Karpas-422 (cell line): ENCODE results near the gene FRRS1. TPM values are rescaled to one million over a fixed set of nuclear protein-coding genes. Genes with fewer than 3 reads are reported as not detected.
A peak's percentile ranks its signal among the peaks of the same experiment; 100 is the strongest.

ENCODE experiments used
- DNase-seq: peaks from one replicate; pipeline ENCODE4 v3.0.0-alpha.2; 2015
- H2AFZ ChIP-seq: fragments of 200-600 bp; sonication (generic); 2 replicates; pipeline ENCODE4 v1.6.1; 2014; ENCODE audit warnings: antibody characterized with exemption, low read length, mixed read lengths
- H3K27ac ChIP-seq: fragments of 200-600 bp; sonication (generic); 2 replicates; pipeline ENCODE4 v1.5.1; 2014; ENCODE audit warnings: mild to moderate bottlenecking, low read length, moderate library complexity
- H3K27me3 ChIP-seq: fragments of 200-600 bp; sonication (generic); 2 replicates; pipeline ENCODE4 v1.6.1; 2014; ENCODE audit warnings: low read length, mixed read lengths
- H3K36me3 ChIP-seq: fragments of 200-600 bp; sonication (generic); 2 replicates; pipeline ENCODE4 v1.6.1; 2014; ENCODE audit warnings: low read length, mixed read lengths; ENCODE audit not compliant: insufficient read depth
- H3K4me1 ChIP-seq: fragments of 200-600 bp; sonication (generic); 2 replicates; pipeline ENCODE4 v1.6.1; 2014; ENCODE audit warnings: mild to moderate bottlenecking, low read length, mixed read lengths
- H3K4me2 ChIP-seq: fragments of 200-600 bp; sonication (generic); 2 replicates; pipeline ENCODE4 v1.6.1; 2014; ENCODE audit warnings: low read length, low read depth, mild to moderate bottlenecking; ENCODE audit not compliant: poor library complexity, severe bottlenecking
- H3K4me3 ChIP-seq: fragments of 200-600 bp; sonication (generic); 2 replicates; pipeline ENCODE4 v1.5.1; 2014; ENCODE audit warnings: mild to moderate bottlenecking, antibody characterized with exemption, low read length, mixed read lengths
- H3K79me2 ChIP-seq: fragments of 200-600 bp; sonication (generic); 2 replicates; pipeline ENCODE4 v1.6.1; 2014; ENCODE audit warnings: mild to moderate bottlenecking, low read length, mixed read lengths
- H3K9ac ChIP-seq: fragments of 200-600 bp; sonication (generic); 2 replicates; pipeline ENCODE4 v1.6.0; 2014; ENCODE audit warnings: low read length
- H3K9me2 ChIP-seq: fragments of 200-600 bp; sonication (generic), shearing (Covaris generic); replicated peaks from 2 replicates; pipeline ENCODE4 v1.6.0; 2014; ENCODE audit warnings: mild to moderate bottlenecking, low read length, moderate library complexity; ENCODE audit not compliant: insufficient read depth
- H3K9me3 ChIP-seq: fragments of 300-700, 200-600 bp; sonication (generic); 2 replicates; pipeline ENCODE4 v1.6.1; 2014; ENCODE audit warnings: low read length, mixed read lengths
- H4K20me1 ChIP-seq: fragments of 200-600 bp; sonication (generic); 2 replicates; pipeline ENCODE4 v1.6.1; 2014; ENCODE audit warnings: mild to moderate bottlenecking, antibody characterized with exemption, low read length, low read depth; ENCODE audit not compliant: insufficient read depth
- total RNA-seq: library from RNA; depleted of rRNA; stranded (reverse); fragments of >200 nt; shearing (Covaris generic); gene quantifications from 2 replicates; pipeline ENCODE4 v1.2.3, GENCODE V29; 2014; ENCODE audit warnings: low replicate concordance

FRRS1 gene
- total RNA-seq, 1 experiment from 2014 or later, result 47.1 TPM

DNA sequence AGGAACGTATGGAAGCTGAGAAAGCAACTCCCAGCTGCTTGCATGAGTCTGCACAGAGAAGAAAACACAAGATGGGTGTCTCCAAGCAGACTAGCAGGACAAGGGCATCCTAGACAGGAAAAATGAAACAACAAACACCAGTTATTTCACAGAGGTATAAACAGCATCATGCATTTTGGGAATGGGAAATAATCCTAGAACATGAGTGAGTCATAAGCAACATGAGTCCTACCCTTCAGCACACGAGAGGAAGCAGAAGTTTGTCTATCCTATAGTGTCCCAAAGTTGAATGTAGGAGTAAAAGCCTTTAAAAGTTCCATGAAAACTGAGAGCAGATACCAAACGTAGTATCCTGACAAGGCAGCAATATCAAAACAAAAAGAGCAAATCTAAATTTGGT is 11.3 kb upstream of the FRRS1 start:
- Histone ChIP-seq H3K27ac (no peak overlapping the region), H3K4me3 (no peak overlapping the region), H3K36me3 (no peaks in the 10 kb centered on the region), H3K9me3 (no peaks in the 10 kb centered on the region), H4K20me1 (no peaks in the 10 kb centered on the region), H3K4me1 (peaks cover 33% of the 10 kb centered on the region), H3K79me2 (no peaks in the 10 kb centered on the region), H3K9me2 (no peaks in the 10 kb centered on the region), H3K27me3 (no peaks in the 10 kb centered on the region), H3K4me2 (no peak overlapping the region), H2AFZ (no peak overlapping the region), H3K9ac (no peak overlapping the region)
- DNase-seq, result no peak

DNA sequence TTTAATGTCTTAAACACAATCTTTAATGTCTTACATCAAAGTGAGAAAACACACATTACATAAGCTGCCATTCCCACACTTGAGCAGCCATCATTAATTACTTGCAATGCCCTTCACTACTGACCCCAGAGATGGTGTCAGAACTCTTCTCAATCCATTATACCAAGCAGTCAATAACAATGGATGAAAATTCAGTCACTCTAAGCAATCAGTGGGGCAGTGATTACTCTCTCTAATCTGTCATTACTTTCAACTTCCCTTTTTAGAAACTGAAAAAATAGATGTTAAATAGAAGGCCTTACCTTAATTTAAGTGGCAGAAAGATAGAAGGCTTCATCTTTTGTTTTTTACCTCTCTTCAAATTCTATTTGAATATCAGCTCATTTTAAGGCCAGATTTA is 9.7 kb upstream of the FRRS1 start:
- no peak overlapping the region for H3K27ac ChIP-seq
- H3K4me2 ChIP-seq, result peak overlapping the region; percentile 14
- DNase-seq, result peak; percentile 63
- H3K27me3 ChIP-seq, result no peaks in the 10 kb centered on the region
- no peaks in the 10 kb centered on the region for H3K9me3 ChIP-seq
- no peaks in the 10 kb centered on the region for H3K79me2 ChIP-seq
- no peaks in the 10 kb centered on the region for H3K9me2 ChIP-seq
- peaks cover 37% of the 10 kb centered on the region for H3K4me1 ChIP-seq
- H3K9ac ChIP-seq, result no peak overlapping the region
- no peak overlapping the region for H2AFZ ChIP-seq
- no peaks in the 10 kb centered on the region for H4K20me1 ChIP-seq
- no peak overlapping the region for H3K4me3 ChIP-seq
- no peaks in the 10 kb centered on the region for H3K36me3 ChIP-seq

DNA sequence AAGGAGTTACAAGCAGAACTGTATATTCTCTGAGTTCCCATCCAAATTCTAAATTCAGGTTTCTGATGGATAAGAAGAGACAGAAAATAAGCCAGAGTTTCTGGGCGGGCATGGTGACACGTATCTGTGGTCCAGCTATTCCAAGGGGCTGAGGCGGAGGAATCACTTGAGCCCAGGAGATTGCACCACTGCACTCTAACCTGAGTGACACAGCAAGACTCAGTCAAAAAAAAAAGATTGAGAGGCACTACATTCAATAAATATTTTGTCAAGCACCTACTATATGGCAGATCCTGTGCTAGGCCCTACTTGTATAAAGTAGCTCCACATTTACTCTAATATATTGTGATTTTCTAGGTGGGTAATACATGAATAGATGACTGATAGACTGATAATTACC is 6.4 kb upstream of the FRRS1 start:
- Histone ChIP-seq H3K79me2 (no peaks in the 10 kb centered on the region), H2AFZ (no peak overlapping the region), H3K4me3 (no peak overlapping the region), H4K20me1 (no peaks in the 10 kb centered on the region), H3K9me2 (no peaks in the 10 kb centered on the region), H3K9me3 (no peaks in the 10 kb centered on the region), H3K4me1 (peaks cover 41% of the 10 kb centered on the region), H3K27me3 (no peaks in the 10 kb centered on the region), H3K9ac (no peak overlapping the region), H3K36me3 (no peaks in the 10 kb centered on the region), H3K4me2 (no peak overlapping the region), H3K27ac (no peak overlapping the region)
- no peak for DNase-seq

DNA sequence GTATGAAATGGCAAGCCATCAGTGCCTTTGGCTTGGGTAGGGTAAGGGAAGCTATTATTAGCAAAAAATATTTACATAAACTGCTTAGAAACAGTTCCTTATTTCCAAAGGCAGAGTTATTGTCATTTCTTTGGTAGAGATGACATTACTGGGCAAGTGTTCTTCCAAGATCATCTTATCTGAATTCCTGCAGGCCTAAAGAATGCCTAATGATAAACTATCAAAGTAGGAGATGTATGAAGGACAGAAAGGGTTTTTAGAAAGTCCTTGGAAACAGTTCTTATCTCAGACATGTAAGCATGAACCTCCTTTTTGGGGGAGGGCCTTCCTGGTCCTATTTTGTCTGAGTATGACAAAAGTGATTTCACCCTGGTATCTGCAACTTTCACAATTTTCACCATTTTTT is 5.1 kb upstream of the FRRS1 start:
- Histone ChIP-seq H3K9me3 (no peaks in the 10 kb centered on the region), H4K20me1 (no peaks in the 10 kb centered on the region), H3K9me2 (no peaks in the 10 kb centered on the region), H3K4me2 (peak overlapping the region; percentile 56), H2AFZ (0 out of 2 replicates have a peak overlapping the region, but pooled peaks have one; percentile 63), H3K4me3 (0 out of 2 replicates have a peak overlapping the region, but pooled peaks have one; percentile 11), H3K4me1 (peaks cover 50% of the 10 kb centered on the region), H3K9ac (no peak overlapping the region), H3K36me3 (no peaks in the 10 kb centered on the region), H3K27ac (0 out of 2 replicates have a peak overlapping the region, but pooled peaks have one; percentile 2), H3K79me2 (no peaks in the 10 kb centered on the region), H3K27me3 (no peaks in the 10 kb centered on the region)
- peak; percentile 63 for DNase-seq

DNA sequence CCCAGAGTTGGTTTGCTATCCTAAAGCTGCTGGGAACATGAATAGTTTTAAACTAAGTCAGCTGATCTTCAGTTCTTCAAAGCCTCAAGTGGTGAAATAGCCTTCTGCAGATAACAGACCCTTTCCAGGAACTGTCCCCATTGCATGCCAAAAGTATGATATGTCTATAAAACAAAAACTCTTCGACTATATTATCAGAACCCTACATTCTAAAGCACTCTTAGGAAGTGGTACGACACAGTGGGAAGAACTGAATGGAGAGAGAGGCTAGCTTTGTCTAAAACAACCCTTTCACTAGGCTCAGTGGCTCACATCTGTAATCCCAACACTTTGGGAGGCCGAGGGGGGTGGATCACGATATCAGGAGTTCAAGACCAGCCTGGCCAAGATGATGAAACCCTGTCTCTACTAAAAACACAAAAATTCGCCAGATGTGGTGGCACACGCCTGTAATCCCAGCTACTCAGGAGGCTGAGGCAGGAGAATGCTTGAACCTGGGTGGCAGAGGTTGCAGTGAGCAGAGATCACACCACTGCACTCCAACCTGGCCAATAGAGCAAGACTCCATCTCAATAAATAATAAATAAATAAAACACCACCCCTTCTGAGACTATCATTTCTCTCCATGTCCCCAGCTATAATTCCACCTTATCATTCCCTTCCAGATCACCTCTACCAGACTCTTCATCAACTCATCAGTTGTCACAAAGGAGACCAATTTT is 2.2 kb upstream of the FRRS1 start:
- H3K9ac ChIP-seq, result no peak overlapping the region

DNA sequence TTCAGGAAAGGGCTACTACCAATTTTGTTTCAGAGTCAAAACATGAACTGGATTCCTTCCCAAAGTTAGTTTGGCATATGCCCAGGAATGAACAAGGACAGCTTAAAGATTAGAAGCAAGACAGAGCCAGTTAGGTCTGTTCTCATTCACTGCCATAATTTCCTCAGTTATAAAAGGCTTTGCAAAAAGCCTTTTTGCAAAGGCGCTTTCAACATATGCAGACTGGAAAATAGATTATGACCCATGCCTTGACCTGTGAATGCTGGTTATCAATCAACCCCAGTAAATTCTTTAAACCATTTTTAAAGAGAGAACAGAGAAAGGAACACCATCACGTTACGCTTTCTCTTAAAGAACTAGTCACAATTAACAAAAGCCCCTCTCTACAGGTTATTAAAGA is 1.7 kb upstream of the FRRS1 start:
- no peak overlapping the region for H3K27ac ChIP-seq
- no peak overlapping the region for H2AFZ ChIP-seq
- 0 out of 2 replicates have a peak, but pooled peaks cover 2% of the 10 kb centered on the region for H3K36me3 ChIP-seq
- H3K4me1 ChIP-seq, result peaks cover 52% of the 10 kb centered on the region
- no peak for DNase-seq
- H3K4me3 ChIP-seq, result no peak overlapping the region
- H3K9me3 ChIP-seq, result no peaks in the 10 kb centered on the region
- no peak overlapping the region for H3K4me2 ChIP-seq
- H4K20me1 ChIP-seq, result no peaks in the 10 kb centered on the region
- H3K9me2 ChIP-seq, result no peaks in the 10 kb centered on the region
- H3K79me2 ChIP-seq, result peaks cover 32% of the 10 kb centered on the region
- H3K27me3 ChIP-seq, result no peaks in the 10 kb centered on the region
- H3K9ac ChIP-seq, result no peak overlapping the region

More for the DNA sequence above, 2.2 kb upstream of the FRRS1 start:
- Histone ChIP-seq H3K9me2 (no peaks in the 10 kb centered on the region), H3K27me3 (no peaks in the 10 kb centered on the region), H3K27ac (no peak overlapping the region), H3K4me3 (no peak overlapping the region), H3K4me2 (no peak overlapping the region), H2AFZ (no peak overlapping the region), H3K36me3 (no peaks in the 10 kb centered on the region), H3K79me2 (peaks cover 26% of the 10 kb centered on the region), H3K9me3 (no peaks in the 10 kb centered on the region), H3K4me1 (peaks cover 52% of the 10 kb centered on the region), H4K20me1 (no peaks in the 10 kb centered on the region)
- DNase-seq, result no peak

DNA sequence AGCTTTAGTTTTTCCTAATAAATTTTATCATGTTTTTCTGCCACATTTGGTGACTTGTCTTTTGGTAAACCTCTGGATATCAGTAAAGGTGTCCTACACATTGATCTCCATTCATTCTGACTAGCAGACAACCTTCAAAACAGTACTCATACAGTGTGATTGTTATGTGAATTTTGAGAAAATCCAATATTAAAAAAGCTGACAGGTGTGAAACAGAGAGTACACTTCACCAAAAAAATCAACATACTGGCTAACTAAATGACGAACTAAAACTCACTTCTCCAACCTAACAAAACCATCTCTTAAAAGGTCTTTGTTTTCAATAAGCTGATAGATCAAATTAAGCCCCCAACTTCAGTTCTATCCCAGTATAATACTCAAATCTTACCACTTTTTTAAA is 1.5 kb downstream of the FRRS1 start:
- no peak for DNase-seq
- no peaks in the 10 kb centered on the region for H3K27me3 ChIP-seq
- peaks cover 64% of the 10 kb centered on the region for H3K79me2 ChIP-seq
- H4K20me1 ChIP-seq, result no peaks in the 10 kb centered on the region
- H2AFZ ChIP-seq, result no peak overlapping the region
- H3K4me2 ChIP-seq, result peak overlapping the region; percentile 93
- peaks cover 59% of the 10 kb centered on the region for H3K4me1 ChIP-seq
- peaks cover 6% of the 10 kb centered on the region; the same call in 1 of the 2 replicates for H3K36me3 ChIP-seq
- no peaks in the 10 kb centered on the region for H3K9me2 ChIP-seq
- peak overlapping the region; percentile 44; the same call in 1 of the 2 replicates for H3K27ac ChIP-seq
- H3K9ac ChIP-seq, result peak overlapping the region; percentile 43
- no peaks in the 10 kb centered on the region for H3K9me3 ChIP-seq
- H3K4me3 ChIP-seq, result peak overlapping the region; percentile 59

DNA sequence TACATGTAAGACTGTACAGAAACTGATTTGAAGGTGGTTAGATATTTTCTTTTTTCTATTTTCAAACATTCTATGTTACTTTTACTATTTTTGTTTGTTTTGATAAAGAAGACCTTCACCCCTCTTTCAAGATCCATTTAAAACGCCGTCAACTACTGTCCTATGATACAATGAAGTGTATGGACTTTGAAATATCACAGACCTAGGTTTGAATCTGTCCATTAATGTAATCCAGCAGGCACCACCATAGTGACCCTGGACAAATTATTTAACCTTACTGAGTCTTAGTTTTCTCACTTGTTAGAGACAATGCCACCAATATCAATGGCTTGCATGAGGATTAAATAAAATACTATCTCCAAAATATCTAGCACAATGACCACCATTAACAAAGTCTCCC is 2.0 kb downstream of the FRRS1 start:
- Histone ChIP-seq H3K79me2 (peaks cover 68% of the 10 kb centered on the region), H4K20me1 (no peaks in the 10 kb centered on the region), H3K27me3 (no peaks in the 10 kb centered on the region), H3K9ac (peak overlapping the region; percentile 43), H2AFZ (no peak overlapping the region), H3K4me2 (peak overlapping the region; percentile 93), H3K4me3 (peak overlapping the region; percentile 59), H3K4me1 (peaks cover 64% of the 10 kb centered on the region), H3K36me3 (peaks cover 11% of the 10 kb centered on the region), H3K9me3 (no peaks in the 10 kb centered on the region), H3K27ac (peak overlapping the region; percentile 44; the same call in 1 of the 2 replicates), H3K9me2 (no peaks in the 10 kb centered on the region)
- DNase-seq, result no peak
